ENCODE data around the gene NFXL1. TPM values are rescaled to one million over a fixed set of nuclear protein-coding genes. Genes with fewer than 3 reads are reported as not detected.

The NFXL1 gene
- total RNA-seq, 1 experiment from 2014 or later: 9.2 TPM

DNA sequence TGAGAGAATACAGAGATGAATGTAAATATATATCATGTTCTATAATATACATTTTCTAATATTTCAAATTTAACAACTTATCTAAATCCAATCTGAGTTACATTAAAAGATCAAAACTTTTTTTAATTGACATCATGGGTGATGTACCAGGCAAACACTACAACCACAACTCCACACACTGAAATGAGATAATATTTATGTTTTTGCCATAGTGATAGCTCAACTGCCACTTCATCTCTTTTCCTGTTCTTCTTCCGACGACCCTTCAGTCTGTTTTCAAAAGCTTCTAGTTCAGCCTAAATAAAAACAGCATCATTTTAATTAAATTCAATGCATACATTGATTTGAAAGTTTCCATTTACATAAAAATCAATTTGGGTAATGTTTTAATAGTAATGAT is 66.3 kb downstream of the NFXL1 start:
- intact Hi-C loops (cut with micrococcal nuclease; ENCODE audit: unreplicated experiment) (no loop called here), in situ Hi-C loops (cut with HindIII; ENCODE audit: low pct_unique_long_range_greater_than_20kb, low sequenced_read_pairs) (no loop called here)
- Histone ChIP-seq H3K36me3 (ENCODE audit: control insufficient read depth, insufficient read depth, low read length) (no peaks in the 10 kb centered on the region; the same call in 1 of the 2 replicates), H3K27ac (ENCODE audit: low read length) (no peak overlapping the region), H3K27me3 (ENCODE audit: control insufficient read depth, insufficient read depth, low read length) (no peaks in the 10 kb centered on the region), H3K9me3 (ENCODE audit: control insufficient read depth, insufficient read depth, low read depth, low read length) (no peaks in the 10 kb centered on the region), H3K4me1 (ENCODE audit: control insufficient read depth, insufficient read depth, low read length) (no peaks in the 10 kb centered on the region), H3K4me3 (ENCODE audit: low read depth in 2 of 2, low read length in 2 of 2) (no peak overlapping the region)
- no TSS peak for BruUV-seq (replicated peaks)
- ATAC-seq (no peak), DNase-seq (ENCODE audit: low read depth, low spot score) (no peak)
- ChIA-PET POLR2A (no interaction called here), CTCF (no interaction called here)
- no peak for TF ChIP-seq TCF7L2 (IDR thresholded peaks at IDR 0.05; ENCODE audit: low read depth, low read length)
- TF ChIP-seq SIN3A (IDR thresholded peaks at IDR 0.05; ENCODE audit: borderline replicate concordance, insufficient read depth, low read depth, low read length): no peak
- TF ChIP-seq, protein P1, sequence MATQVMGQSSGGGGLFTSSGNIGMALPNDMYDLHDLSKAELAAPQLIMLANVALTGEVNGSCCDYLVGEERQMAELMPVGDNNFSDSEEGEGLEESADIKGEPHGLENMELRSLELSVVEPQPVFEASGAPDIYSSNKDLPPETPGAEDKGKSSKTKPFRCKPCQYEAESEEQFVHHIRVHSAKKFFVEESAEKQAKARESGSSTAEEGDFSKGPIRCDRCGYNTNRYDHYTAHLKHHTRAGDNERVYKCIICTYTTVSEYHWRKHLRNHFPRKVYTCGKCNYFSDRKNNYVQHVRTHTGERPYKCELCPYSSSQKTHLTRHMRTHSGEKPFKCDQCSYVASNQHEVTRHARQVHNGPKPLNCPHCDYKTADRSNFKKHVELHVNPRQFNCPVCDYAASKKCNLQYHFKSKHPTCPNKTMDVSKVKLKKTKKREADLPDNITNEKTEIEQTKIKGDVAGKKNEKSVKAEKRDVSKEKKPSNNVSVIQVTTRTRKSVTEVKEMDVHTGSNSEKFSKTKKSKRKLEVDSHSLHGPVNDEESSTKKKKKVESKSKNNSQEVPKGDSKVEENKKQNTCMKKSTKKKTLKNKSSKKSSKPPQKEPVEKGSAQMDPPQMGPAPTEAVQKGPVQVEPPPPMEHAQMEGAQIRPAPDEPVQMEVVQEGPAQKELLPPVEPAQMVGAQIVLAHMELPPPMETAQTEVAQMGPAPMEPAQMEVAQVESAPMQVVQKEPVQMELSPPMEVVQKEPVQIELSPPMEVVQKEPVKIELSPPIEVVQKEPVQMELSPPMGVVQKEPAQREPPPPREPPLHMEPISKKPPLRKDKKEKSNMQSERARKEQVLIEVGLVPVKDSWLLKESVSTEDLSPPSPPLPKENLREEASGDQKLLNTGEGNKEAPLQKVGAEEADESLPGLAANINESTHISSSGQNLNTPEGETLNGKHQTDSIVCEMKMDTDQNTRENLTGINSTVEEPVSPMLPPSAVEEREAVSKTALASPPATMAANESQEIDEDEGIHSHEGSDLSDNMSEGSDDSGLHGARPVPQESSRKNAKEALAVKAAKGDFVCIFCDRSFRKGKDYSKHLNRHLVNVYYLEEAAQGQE (IDR thresholded peaks at IDR 0.05; ENCODE audit: insufficient read depth in 1 of 2, low read depth in 2 of 2, low read length in 1 of 2): no peak
- no peak for TF ChIP-seq POLR2AphosphoS5 (IDR thresholded peaks at IDR 0.05; ENCODE audit: low read depth, low read length)
- TF ChIP-seq, protein P2, sequence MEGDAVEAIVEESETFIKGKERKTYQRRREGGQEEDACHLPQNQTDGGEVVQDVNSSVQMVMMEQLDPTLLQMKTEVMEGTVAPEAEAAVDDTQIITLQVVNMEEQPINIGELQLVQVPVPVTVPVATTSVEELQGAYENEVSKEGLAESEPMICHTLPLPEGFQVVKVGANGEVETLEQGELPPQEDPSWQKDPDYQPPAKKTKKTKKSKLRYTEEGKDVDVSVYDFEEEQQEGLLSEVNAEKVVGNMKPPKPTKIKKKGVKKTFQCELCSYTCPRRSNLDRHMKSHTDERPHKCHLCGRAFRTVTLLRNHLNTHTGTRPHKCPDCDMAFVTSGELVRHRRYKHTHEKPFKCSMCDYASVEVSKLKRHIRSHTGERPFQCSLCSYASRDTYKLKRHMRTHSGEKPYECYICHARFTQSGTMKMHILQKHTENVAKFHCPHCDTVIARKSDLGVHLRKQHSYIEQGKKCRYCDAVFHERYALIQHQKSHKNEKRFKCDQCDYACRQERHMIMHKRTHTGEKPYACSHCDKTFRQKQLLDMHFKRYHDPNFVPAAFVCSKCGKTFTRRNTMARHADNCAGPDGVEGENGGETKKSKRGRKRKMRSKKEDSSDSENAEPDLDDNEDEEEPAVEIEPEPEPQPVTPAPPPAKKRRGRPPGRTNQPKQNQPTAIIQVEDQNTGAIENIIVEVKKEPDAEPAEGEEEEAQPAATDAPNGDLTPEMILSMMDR (IDR thresholded peaks at IDR 0.05): no peak

DNA sequence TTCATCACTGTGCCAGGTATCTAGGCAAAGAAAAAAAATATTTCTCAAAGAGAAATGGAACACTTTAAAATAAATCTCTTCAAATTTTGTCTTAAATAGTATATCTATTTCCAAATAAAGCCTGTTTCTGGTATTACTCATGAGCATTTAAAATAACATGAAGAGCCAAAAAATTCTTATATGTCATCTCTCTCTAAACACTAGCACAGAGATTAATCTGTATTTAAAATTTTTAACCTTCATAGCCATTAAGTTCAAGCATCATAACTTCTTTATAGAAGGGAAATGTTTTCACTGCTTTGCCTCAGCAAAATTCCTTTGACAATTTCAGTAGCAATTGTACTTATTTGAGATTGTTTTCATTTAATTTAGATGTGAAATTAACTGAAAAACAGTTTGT is 71.4 kb downstream of the NFXL1 start:
- ChIA-PET CTCF (no interaction called here), POLR2A (no interaction called here)
- intact Hi-C loops (cut with micrococcal nuclease; ENCODE audit: unreplicated experiment): no loop called here
- Histone ChIP-seq H3K36me3 (ENCODE audit: control insufficient read depth, insufficient read depth, low read length) (no peaks in the 10 kb centered on the region; the same call in 1 of the 2 replicates), H3K27ac (ENCODE audit: low read length) (no peak overlapping the region), H3K4me1 (ENCODE audit: control insufficient read depth, insufficient read depth, low read length) (no peaks in the 10 kb centered on the region), H3K9me3 (ENCODE audit: control insufficient read depth, insufficient read depth, low read depth, low read length) (no peaks in the 10 kb centered on the region), H3K27me3 (ENCODE audit: control insufficient read depth, insufficient read depth, low read length) (no peaks in the 10 kb centered on the region), H3K4me3 (ENCODE audit: low read depth in 2 of 2, low read length in 2 of 2) (no peak overlapping the region)
- DNase-seq (ENCODE audit: low read depth, low spot score) (no peak), ATAC-seq (no peak)
- no TSS peak for BruUV-seq (replicated peaks)
- TF ChIP-seq SIN3A (IDR thresholded peaks at IDR 0.05; ENCODE audit: borderline replicate concordance, insufficient read depth, low read depth, low read length) (no peak), POLR2AphosphoS5 (IDR thresholded peaks at IDR 0.05; ENCODE audit: low read depth, low read length) (no peak), TCF7L2 (IDR thresholded peaks at IDR 0.05; ENCODE audit: low read depth, low read length) (no peak)
- TF ChIP-seq, protein P2 (IDR thresholded peaks at IDR 0.05): no peak
- TF ChIP-seq, protein P1 (IDR thresholded peaks at IDR 0.05; ENCODE audit: insufficient read depth in 1 of 2, low read depth in 2 of 2, low read length in 1 of 2): no peak
- in situ Hi-C loops (cut with HindIII; ENCODE audit: low pct_unique_long_range_greater_than_20kb, low sequenced_read_pairs): no loop called here
